Measurements from ENCODE around the gene GPR142.

DNA sequence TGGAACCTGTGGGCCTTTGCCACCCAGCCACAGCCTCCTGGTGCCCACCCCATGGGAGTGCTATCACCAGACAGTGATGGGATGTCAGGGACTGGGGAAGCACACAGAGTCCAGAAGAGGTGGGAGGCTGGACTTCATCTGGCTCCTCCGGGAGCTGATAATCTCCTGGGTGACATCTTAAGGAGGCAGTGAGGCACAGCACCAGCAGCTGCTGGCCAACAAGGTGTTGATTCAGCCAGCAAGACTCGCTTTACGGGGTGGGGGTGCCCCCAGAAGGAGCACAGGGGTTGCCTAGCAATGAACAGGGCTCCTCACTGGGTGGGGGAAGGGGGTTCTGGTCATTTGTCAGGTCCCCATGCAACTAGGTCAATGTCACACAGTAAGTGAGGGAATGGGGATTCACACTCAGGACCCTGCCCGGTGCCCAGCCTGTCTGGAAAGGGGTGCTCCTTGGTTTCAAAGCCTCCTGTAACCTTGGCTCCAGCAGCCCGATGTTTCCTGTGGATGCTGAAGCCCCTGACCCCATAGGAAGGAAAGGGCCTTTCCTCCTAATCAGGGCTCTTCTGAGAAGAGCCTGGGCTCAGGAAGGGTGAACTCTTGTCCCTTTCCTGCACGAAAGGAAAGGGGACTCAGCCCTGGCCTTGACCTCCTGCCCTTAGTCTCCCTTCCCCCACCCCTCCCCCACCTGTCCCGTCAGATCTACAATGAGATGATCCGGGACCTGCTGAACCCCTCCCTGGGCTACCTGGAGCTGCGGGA lies 23.6 kb upstream of the GPR142 start:
- no peak for TF ChIP-seq EP300 (IDR thresholded peaks at IDR 0.05)
- TF ChIP-seq POLR2A (IDR thresholded peaks at IDR 0.05) = no peak
- TF ChIP-seq, protein P1, sequence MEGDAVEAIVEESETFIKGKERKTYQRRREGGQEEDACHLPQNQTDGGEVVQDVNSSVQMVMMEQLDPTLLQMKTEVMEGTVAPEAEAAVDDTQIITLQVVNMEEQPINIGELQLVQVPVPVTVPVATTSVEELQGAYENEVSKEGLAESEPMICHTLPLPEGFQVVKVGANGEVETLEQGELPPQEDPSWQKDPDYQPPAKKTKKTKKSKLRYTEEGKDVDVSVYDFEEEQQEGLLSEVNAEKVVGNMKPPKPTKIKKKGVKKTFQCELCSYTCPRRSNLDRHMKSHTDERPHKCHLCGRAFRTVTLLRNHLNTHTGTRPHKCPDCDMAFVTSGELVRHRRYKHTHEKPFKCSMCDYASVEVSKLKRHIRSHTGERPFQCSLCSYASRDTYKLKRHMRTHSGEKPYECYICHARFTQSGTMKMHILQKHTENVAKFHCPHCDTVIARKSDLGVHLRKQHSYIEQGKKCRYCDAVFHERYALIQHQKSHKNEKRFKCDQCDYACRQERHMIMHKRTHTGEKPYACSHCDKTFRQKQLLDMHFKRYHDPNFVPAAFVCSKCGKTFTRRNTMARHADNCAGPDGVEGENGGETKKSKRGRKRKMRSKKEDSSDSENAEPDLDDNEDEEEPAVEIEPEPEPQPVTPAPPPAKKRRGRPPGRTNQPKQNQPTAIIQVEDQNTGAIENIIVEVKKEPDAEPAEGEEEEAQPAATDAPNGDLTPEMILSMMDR (IDR thresholded peaks at IDR 0.05) = no peak

All from stomach (tissue), 4 donors.